GM23338 (cell line): ENCODE data around the gene FNDC3B. TPM values are rescaled to one million over a fixed set of nuclear protein-coding genes. Genes with fewer than 3 reads are reported as not detected.

ENCODE experiments used
- ATAC-seq: fragments of 200-7000 bp; cut with Tn5 transposase; 3 replicates; pipeline ENCODE4 v1.9.1; 2020
- DNase-seq: peaks from one replicate; pipeline ENCODE4 v3.0.0-alpha.2; 2015; ENCODE audit warnings: low spot score
- H2AFZ ChIP-seq: fragments of 200-600 bp; sonication (generic); 2 replicates; pipeline ENCODE4 v1.8.0; 2016; ENCODE audit warnings: antibody characterized with exemption, mild to moderate bottlenecking, moderate library complexity
- H3F3A ChIP-seq: fragments of 200-600 bp; sonication (generic); replicated peaks from 2 replicates; pipeline ENCODE4 v1.8.0; 2017; ENCODE audit warnings: antibody characterized with exemption, mixed run types, low read depth
- H3K27ac ChIP-seq: fragments of 200-600 bp; sonication (generic); 2 replicates; pipeline ENCODE4 v1.6.1; 2016; ENCODE audit warnings: low read depth
- H3K27me3 ChIP-seq: fragments of 200-600 bp; sonication (generic); 2 replicates; pipeline ENCODE4 v1.8.0; 2016; ENCODE audit warnings: mild to moderate bottlenecking, mixed run types, moderate library complexity; ENCODE audit not compliant: insufficient read depth
- H3K36me3 ChIP-seq: fragments of 200-600 bp; sonication (generic); 2 replicates; pipeline ENCODE4 v1.8.0; 2016; ENCODE audit warnings: mild to moderate bottlenecking; ENCODE audit not compliant: insufficient read depth
- H3K4me1 ChIP-seq: fragments of 200-600 bp; sonication (generic); 2 replicates; pipeline ENCODE4 v1.8.0; 2016; ENCODE audit warnings: mild to moderate bottlenecking, moderate library complexity; ENCODE audit not compliant: insufficient read depth
- H3K4me2 ChIP-seq: fragments of 200-600 bp; sonication (generic); 2 replicates; pipeline ENCODE4 v1.7.1; 2017; ENCODE audit warnings: mixed run types
- H3K4me3 ChIP-seq: fragments of 200-600 bp; sonication (generic); 2 replicates; pipeline ENCODE4 v1.6.1; 2016; ENCODE audit warnings: mixed run types
- H3K79me2 ChIP-seq: fragments of 200-600 bp; sonication (generic); replicated peaks from 2 replicates; pipeline ENCODE4 v1.8.0; 2017; ENCODE audit warnings: mild to moderate bottlenecking; ENCODE audit not compliant: insufficient read depth
- H3K9me2 ChIP-seq: fragments of 200-600 bp; sonication (generic); 2 replicates; pipeline ENCODE4 v1.8.0; 2017; ENCODE audit not compliant: insufficient read depth
- H4K20me1 ChIP-seq: fragments of 200-600 bp; sonication (generic); replicated peaks from 2 replicates; pipeline ENCODE4 v1.8.0; 2017; ENCODE audit warnings: mild to moderate bottlenecking; ENCODE audit not compliant: insufficient read depth
- H3K27ac Mint-ChIP-seq: 2 replicates; pipeline ENCODE4 v1.8.0; 2020; ENCODE audit warnings: inconsistent platforms, mild to moderate bottlenecking, moderate library complexity, mixed read lengths
- H3K27me3 Mint-ChIP-seq: 3 replicates; pipeline ENCODE4 v1.8.0; 2022; ENCODE audit warnings: low read depth, mild to moderate bottlenecking, moderate library complexity, mixed read lengths, inconsistent platforms; ENCODE audit not compliant: insufficient read depth, poor library complexity
- H3K36me3 Mint-ChIP-seq: 3 replicates; pipeline ENCODE4 v1.8.0; 2021; ENCODE audit warnings: low read depth, mild to moderate bottlenecking, inconsistent platforms, moderate library complexity, mixed read lengths
- H3K4me1 Mint-ChIP-seq: 3 replicates; pipeline ENCODE4 v1.8.0; 2020; ENCODE audit warnings: mild to moderate bottlenecking, inconsistent platforms, mixed read lengths
- H3K4me3 Mint-ChIP-seq: 3 replicates; pipeline ENCODE4 v1.8.0; 2021; ENCODE audit warnings: moderate library complexity, mild to moderate bottlenecking, inconsistent platforms, mixed read lengths
- H3K9me3 Mint-ChIP-seq: 3 replicates; pipeline ENCODE4 v1.8.0; 2020; ENCODE audit warnings: moderate library complexity, mild to moderate bottlenecking, inconsistent platforms, mixed read lengths
- CREB1 ChIP-seq: fragments of 250-450 bp; sonication (Bioruptor Pico); IDR thresholded peaks from 2 replicates; pipeline ENCODE4 v1.5.0; 2020; ENCODE audit warnings: low read depth, mild to moderate bottlenecking, moderate library complexity
- CTCF ChIP-seq, 2 experiments: fragments of 200-600 bp in 1 of 2; sonication (generic) in 1 of 2; conservative IDR thresholded peaks; 2 replicates each; pipeline versions ENCODE4 v1.5.1 to v1.6.1; 2016 to 2017; ENCODE audit warnings: antibody characterized with exemption in 2 of 2, low read depth in 2 of 2, mild to moderate bottlenecking in 2 of 2, moderate library complexity in 1 of 2
- EZH2 ChIP-seq: fragments of 200-600 bp; sonication (generic); IDR thresholded peaks from one replicate; pipeline ENCODE4 v1.8.0; 2017; ENCODE audit warnings: antibody characterized with exemption, mild to moderate bottlenecking, low read depth; ENCODE audit not compliant: unreplicated experiment
- EZH2phosphoT487 ChIP-seq: fragments of 200-600 bp; sonication (generic); IDR thresholded peaks from one replicate; pipeline ENCODE4 v1.8.1; 2018; ENCODE audit warnings: antibody characterized with exemption; ENCODE audit not compliant: unreplicated experiment
- NANOG ChIP-seq: IDR thresholded peaks from 2 replicates; pipeline ENCODE4 v1.6.1; 2016; ENCODE audit warnings: antibody characterized with exemption, borderline replicate concordance
- POLR2AphosphoS5 ChIP-seq: IDR thresholded peaks from 2 replicates; pipeline ENCODE4 v1.6.1; 2016; ENCODE audit warnings: antibody characterized with exemption, low read depth
- STAT1 ChIP-seq: IDR thresholded peaks from one replicate; pipeline ENCODE4 v1.6.1; 2016; ENCODE audit warnings: antibody characterized with exemption; ENCODE audit not compliant: unreplicated experiment
- ZNF114 ChIP-seq: fragments of 250-450 bp; sonication (Bioruptor Pico); IDR thresholded peaks from 2 replicates; pipeline ENCODE4 v1.5.0; 2020; ENCODE audit warnings: mild to moderate bottlenecking, moderate library complexity
- polyA plus RNA-seq: library from polyadenylated mRNA; unstranded; fragments of >200 nt; fragmentation: Nextera tagmentation; extraction: Ambion mirVana; gene quantifications from 2 replicates; pipeline ENCODE4 v1.2.1, GENCODE V29; 2016
- total RNA-seq: library from RNA; depleted of rRNA; stranded (reverse); fragments of >200 nt; shearing (Covaris generic); gene quantifications from 2 replicates; pipeline ENCODE4 v1.2.3, GENCODE V29; 2014
- TF ChIP-seq, protein P1 (sequence below): IDR thresholded peaks from 2 replicates; pipeline ENCODE4 v1.6.1; 2016; ENCODE audit warnings: antibody characterized with exemption
- TF ChIP-seq, protein P2 (sequence below): fragments of 250-450 bp; sonication (Bioruptor Pico); IDR thresholded peaks from 2 replicates; pipeline ENCODE4 v1.5.0; 2020; ENCODE audit warnings: mild to moderate bottlenecking, moderate library complexity

Gene FNDC3B
- total and polyA plus RNA-seq, 2 experiments from 2014 or later, result 19.1 to 55.4 TPM

DNA sequence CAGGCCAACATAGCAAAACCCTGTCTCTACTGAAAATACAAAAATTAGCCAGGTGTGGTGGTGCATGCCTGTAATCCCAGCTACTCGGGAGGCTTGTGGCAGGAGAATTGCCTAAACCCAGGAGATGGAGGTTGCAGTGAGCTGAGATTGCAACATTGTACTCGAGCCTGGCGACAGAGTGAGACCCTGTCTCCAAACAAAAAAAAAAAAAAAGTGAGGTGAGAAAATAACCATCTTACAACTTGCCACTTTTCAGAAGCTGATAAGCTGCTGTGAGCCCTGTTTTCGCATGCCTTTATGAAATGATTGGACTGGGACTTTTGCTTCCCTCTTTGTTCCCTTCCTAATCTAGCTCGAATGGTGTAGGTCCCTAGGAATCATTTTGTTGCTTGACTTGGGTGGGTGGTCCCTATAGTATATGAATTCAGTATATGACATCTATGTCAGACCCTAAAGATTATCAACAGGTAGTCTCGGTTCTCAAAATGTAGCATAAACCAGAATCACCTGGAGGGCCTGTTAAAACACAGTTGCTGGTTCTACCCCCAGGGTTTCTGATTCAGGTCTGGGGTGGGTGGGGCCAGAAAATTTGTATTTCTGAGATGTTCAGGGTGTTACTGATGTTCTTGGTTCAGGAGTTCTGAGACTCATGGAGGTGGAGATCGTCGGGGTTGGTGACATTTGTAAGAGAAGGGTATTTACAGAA lies 107.9 kb downstream of the FNDC3B start:
- no peaks in the 10 kb centered on the region for H3K27me3 ChIP-seq
- H3K79me2 ChIP-seq, result peaks cover 99% of the 10 kb centered on the region
- no peak for DNase-seq
- H2AFZ ChIP-seq, result no peak overlapping the region
- no peaks in the 10 kb centered on the region for H3K9me2 ChIP-seq
- H3K4me1 Mint-ChIP-seq, result peaks cover 71% of the 10 kb centered on the region
- H3K4me1 ChIP-seq, result peaks cover 75% of the 10 kb centered on the region
- ATAC-seq, result no peak
- H4K20me1 ChIP-seq, result no peaks in the 10 kb centered on the region
- peaks cover 10% of the 10 kb centered on the region for H3K36me3 Mint-ChIP-seq
- H3K27ac Mint-ChIP-seq, result no peak overlapping the region
- H3K27me3 Mint-ChIP-seq, result peaks cover 5% of the 10 kb centered on the region
- H3K4me2 ChIP-seq, result no peak overlapping the region
- no peak for TF ChIP-seq NANOG
- no peak for TF ChIP-seq CTCF (conservative IDR thresholded peaks at IDR 0.05; ENCODE audit: low read depth in 2 of 2)
- no peak for TF ChIP-seq EZH2phosphoT487
- TF ChIP-seq CREB1 (CRISPR knock-in tag), result no peak
- TF ChIP-seq EZH2, result no peak
- TF ChIP-seq ZNF114 (CRISPR knock-in tag), result no peak
- TF ChIP-seq, protein P1, sequence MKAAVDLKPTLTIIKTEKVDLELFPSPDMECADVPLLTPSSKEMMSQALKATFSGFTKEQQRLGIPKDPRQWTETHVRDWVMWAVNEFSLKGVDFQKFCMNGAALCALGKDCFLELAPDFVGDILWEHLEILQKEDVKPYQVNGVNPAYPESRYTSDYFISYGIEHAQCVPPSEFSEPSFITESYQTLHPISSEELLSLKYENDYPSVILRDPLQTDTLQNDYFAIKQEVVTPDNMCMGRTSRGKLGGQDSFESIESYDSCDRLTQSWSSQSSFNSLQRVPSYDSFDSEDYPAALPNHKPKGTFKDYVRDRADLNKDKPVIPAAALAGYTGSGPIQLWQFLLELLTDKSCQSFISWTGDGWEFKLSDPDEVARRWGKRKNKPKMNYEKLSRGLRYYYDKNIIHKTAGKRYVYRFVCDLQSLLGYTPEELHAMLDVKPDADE, result no peak
- TF ChIP-seq STAT1, result no peak
- TF ChIP-seq POLR2AphosphoS5, result no peak
- TF ChIP-seq, protein P2, sequence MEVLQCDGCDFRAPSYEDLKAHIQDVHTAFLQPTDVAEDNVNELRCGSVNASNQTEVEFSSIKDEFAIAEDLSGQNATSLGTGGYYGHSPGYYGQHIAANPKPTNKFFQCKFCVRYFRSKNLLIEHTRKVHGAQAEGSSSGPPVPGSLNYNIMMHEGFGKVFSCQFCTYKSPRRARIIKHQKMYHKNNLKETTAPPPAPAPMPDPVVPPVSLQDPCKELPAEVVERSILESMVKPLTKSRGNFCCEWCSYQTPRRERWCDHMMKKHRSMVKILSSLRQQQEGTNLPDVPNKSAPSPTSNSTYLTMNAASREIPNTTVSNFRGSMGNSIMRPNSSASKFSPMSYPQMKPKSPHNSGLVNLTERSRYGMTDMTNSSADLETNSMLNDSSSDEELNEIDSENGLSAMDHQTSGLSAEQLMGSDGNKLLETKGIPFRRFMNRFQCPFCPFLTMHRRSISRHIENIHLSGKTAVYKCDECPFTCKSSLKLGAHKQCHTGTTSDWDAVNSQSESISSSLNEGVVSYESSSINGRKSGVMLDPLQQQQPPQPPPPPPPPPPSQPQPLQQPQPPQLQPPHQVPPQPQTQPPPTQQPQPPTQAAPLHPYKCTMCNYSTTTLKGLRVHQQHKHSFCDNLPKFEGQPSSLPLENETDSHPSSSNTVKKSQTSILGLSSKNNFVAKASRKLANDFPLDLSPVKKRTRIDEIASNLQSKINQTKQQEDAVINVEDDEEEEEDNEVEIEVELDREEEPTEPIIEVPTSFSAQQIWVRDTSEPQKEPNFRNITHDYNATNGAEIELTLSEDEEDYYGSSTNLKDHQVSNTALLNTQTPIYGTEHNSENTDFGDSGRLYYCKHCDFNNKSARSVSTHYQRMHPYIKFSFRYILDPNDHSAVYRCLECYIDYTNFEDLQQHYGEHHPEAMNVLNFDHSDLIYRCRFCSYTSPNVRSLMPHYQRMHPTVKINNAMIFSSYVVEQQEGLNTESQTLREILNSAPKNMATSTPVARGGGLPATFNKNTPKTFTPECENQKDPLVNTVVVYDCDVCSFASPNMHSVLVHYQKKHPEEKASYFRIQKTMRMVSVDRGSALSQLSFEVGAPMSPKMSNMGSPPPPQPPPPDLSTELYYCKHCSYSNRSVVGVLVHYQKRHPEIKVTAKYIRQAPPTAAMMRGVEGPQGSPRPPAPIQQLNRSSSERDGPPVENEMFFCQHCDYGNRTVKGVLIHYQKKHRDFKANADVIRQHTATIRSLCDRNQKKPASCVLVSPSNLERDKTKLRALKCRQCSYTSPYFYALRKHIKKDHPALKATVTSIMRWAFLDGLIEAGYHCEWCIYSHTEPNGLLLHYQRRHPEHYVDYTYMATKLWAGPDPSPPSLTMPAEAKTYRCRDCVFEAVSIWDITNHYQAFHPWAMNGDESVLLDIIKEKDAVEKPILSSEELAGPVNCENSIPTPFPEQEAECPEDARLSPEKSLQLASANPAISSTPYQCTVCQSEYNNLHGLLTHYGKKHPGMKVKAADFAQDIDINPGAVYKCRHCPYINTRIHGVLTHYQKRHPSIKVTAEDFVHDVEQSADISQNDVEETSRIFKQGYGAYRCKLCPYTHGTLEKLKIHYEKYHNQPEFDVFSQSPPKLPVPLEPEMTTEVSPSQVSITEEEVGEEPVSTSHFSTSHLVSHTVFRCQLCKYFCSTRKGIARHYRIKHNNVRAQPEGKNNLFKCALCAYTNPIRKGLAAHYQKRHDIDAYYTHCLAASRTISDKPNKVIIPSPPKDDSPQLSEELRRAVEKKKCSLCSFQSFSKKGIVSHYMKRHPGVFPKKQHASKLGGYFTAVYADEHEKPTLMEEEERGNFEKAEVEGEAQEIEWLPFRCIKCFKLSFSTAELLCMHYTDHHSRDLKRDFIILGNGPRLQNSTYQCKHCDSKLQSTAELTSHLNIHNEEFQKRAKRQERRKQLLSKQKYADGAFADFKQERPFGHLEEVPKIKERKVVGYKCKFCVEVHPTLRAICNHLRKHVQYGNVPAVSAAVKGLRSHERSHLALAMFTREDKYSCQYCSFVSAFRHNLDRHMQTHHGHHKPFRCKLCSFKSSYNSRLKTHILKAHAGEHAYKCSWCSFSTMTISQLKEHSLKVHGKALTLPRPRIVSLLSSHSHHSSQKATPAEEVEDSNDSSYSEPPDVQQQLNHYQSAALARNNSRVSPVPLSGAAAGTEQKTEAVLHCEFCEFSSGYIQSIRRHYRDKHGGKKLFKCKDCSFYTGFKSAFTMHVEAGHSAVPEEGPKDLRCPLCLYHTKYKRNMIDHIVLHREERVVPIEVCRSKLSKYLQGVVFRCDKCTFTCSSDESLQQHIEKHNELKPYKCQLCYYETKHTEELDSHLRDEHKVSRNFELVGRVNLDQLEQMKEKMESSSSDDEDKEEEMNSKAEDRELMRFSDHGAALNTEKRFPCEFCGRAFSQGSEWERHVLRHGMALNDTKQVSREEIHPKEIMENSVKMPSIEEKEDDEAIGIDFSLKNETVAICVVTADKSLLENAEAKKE (CRISPR knock-in tag), result no peak
- no peak overlapping the region for H3K4me3 ChIP-seq
- 0 out of 2 replicates have a peak, but pooled peaks cover 2% of the 10 kb centered on the region for H3F3A ChIP-seq
- no peak overlapping the region; the same call in 2 of the 3 replicates for H3K4me3 Mint-ChIP-seq
- no peaks in the 10 kb centered on the region for H3K36me3 ChIP-seq
- H3K27ac ChIP-seq, result no peak overlapping the region
- no peaks in the 10 kb centered on the region for H3K9me3 Mint-ChIP-seq
